ENCODE results near the gene LAGE3.

DNA sequence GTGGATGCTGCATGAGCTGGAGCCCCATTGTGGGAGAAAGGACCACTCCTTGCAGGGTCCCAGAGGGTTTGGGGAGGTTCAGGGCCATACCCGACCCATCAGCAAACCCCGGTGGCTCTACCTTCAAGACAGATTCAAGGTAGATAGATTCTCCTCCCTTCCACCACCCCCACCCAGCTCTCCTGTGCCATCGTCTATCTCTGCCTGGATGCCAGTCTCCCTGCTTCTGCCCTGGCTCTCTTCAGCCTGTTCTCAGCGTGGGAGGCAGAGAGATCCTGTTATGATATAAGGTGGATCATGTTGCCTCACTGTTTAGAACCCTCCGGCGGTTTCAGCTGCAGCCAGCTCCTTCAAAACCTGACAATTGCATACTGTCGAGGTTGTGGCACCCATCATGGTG lies 5.4 kb downstream of the LAGE3 start:
- TF ChIP-seq, protein P1, sequence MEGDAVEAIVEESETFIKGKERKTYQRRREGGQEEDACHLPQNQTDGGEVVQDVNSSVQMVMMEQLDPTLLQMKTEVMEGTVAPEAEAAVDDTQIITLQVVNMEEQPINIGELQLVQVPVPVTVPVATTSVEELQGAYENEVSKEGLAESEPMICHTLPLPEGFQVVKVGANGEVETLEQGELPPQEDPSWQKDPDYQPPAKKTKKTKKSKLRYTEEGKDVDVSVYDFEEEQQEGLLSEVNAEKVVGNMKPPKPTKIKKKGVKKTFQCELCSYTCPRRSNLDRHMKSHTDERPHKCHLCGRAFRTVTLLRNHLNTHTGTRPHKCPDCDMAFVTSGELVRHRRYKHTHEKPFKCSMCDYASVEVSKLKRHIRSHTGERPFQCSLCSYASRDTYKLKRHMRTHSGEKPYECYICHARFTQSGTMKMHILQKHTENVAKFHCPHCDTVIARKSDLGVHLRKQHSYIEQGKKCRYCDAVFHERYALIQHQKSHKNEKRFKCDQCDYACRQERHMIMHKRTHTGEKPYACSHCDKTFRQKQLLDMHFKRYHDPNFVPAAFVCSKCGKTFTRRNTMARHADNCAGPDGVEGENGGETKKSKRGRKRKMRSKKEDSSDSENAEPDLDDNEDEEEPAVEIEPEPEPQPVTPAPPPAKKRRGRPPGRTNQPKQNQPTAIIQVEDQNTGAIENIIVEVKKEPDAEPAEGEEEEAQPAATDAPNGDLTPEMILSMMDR (IDR thresholded peaks at IDR 0.05): no peak
- TF ChIP-seq POLR2AphosphoS5 (IDR thresholded peaks at IDR 0.05; ENCODE audit: low read depth, low read length) (no peak), SIN3A (IDR thresholded peaks at IDR 0.05; ENCODE audit: borderline replicate concordance, insufficient read depth, low read depth, low read length) (no peak), TCF7L2 (IDR thresholded peaks at IDR 0.05; ENCODE audit: low read depth, low read length) (no peak)
